ENCODE results near the gene VEGFD. TPM values are rescaled to one million over a fixed set of nuclear protein-coding genes. Genes with fewer than 3 reads are reported as not detected.

The VEGFD gene
- total RNA-seq, 1 donor from 2014 or later = not detected

GRCh38 chrX:15343075-15343476 is 41.1 kb downstream of the VEGFD start:
- DNase-seq (ENCODE audit: low read depth) = no peak
- Histone ChIP-seq H3K4me3 (ENCODE audit: low read depth, low read length) (no peak overlapping the region), H3K36me3 (ENCODE audit: control insufficient read depth, insufficient read depth, low read length) (no peaks in the 10 kb centered on the region), H3K27me3 (ENCODE audit: control insufficient read depth, insufficient read depth, low read length) (no peaks in the 10 kb centered on the region)
- TF ChIP-seq CTCF (IDR thresholded peaks at IDR 0.05; ENCODE audit: insufficient read depth, low read length, poor library complexity, severe bottlenecking) = no peak

- Histone ChIP-seq H3K36me3 (ENCODE audit: control insufficient read depth, insufficient read depth, low read length) (no peaks in the 10 kb centered on the region), H3K27me3 (ENCODE audit: control insufficient read depth, insufficient read depth, low read length) (no peaks in the 10 kb centered on the region), H3K4me3 (ENCODE audit: low read depth, low read length) (no peak overlapping the region)
- TF ChIP-seq CTCF (IDR thresholded peaks at IDR 0.05; ENCODE audit: insufficient read depth, low read length, poor library complexity, severe bottlenecking) = no peak
- no peak for DNase-seq (ENCODE audit: low read depth)
These were observed 43.3 kb downstream of the VEGFD start for GRCh38 chrX:15340867-15341266.

GRCh38 chrX:15336023-15336413 is 48.2 kb downstream of the VEGFD start:
- no peaks in the 10 kb centered on the region for H3K27me3 ChIP-seq (ENCODE audit: control insufficient read depth, insufficient read depth, low read length)
- H3K36me3 ChIP-seq (ENCODE audit: control insufficient read depth, insufficient read depth, low read length) = no peaks in the 10 kb centered on the region
- H3K4me3 ChIP-seq (ENCODE audit: low read depth, low read length) = peak overlapping the region; percentile 39
- TF ChIP-seq CTCF (IDR thresholded peaks at IDR 0.05; ENCODE audit: insufficient read depth, low read length, poor library complexity, severe bottlenecking) = no peak
- peak; percentile 29 for DNase-seq (ENCODE audit: low read depth)

GRCh38 chrX:15335135-15336022 is 48.8 kb downstream of the VEGFD start, which contains the start of gene PIGA:
Gene PIGA, minus strand, starts transcription at chrX:15335523. Its CDS starts 3,593 bp downstream, at chrX:15331930.
- no peak for TF ChIP-seq CTCF (IDR thresholded peaks at IDR 0.05; ENCODE audit: insufficient read depth, low read length, poor library complexity, severe bottlenecking)
- Histone ChIP-seq H3K4me3 (ENCODE audit: low read depth, low read length) (peak within 1 kb of the TSS; percentile 67), H3K27me3 (ENCODE audit: control insufficient read depth, insufficient read depth, low read length) (no peaks in the 10 kb centered on the region), H3K36me3 (ENCODE audit: control insufficient read depth, insufficient read depth, low read length) (no peaks in the 10 kb centered on the region)
- peak; percentile 80 for DNase-seq (ENCODE audit: low read depth)

- no peak for DNase-seq (ENCODE audit: low read depth)
- H3K36me3 ChIP-seq (ENCODE audit: control insufficient read depth, insufficient read depth, low read length) = no peaks in the 10 kb centered on the region
- no peak for TF ChIP-seq CTCF (IDR thresholded peaks at IDR 0.05; ENCODE audit: insufficient read depth, low read length, poor library complexity, severe bottlenecking)
- peak overlapping the region; percentile 67 for H3K4me3 ChIP-seq (ENCODE audit: low read depth, low read length)
- no peaks in the 10 kb centered on the region for H3K27me3 ChIP-seq (ENCODE audit: control insufficient read depth, insufficient read depth, low read length)
These were observed 49.7 kb downstream of the VEGFD start for GRCh38 chrX:15334561-15334960.
